Raji (cell line): Measurements from ENCODE around the gene ELOVL4.

Experiments
- POLR2A ChIP-seq: IDR thresholded peaks from 2 replicates; pipeline ENCODE4 v1.6.1; 2011; ENCODE audit warnings: low read depth, low read length, control low read depth; ENCODE audit not compliant: insufficient read depth

The ELOVL4 gene

GRCh38 chr6:79947191-79948186 lies at the start of gene ELOVL4:
ELOVL4 (minus strand) TSS chr6:79947553; CDS start chr6:79947279, 274 bp downstream.
- no peak for TF ChIP-seq POLR2A

- no peak for TF ChIP-seq POLR2A
Observed at GRCh38 chr6:79993911-79994309, 46.6 kb upstream of the ELOVL4 start.

GRCh38 chr6:79993012-79993910 lies 45.9 kb upstream of the ELOVL4 start:
- TF ChIP-seq POLR2A, result no peak

GRCh38 chr6:79989641-79990040 lies 42.3 kb upstream of the ELOVL4 start:
- no peak for TF ChIP-seq POLR2A

- no peak for TF ChIP-seq POLR2A
Observed at GRCh38 chr6:79985128-79985527, 37.8 kb upstream of the ELOVL4 start.

GRCh38 chr6:79984261-79984660 lies 36.9 kb upstream of the ELOVL4 start:
- TF ChIP-seq POLR2A, result no peak

GRCh38 chr6:79981652-79982051 lies 34.3 kb upstream of the ELOVL4 start:
- TF ChIP-seq POLR2A, result no peak

GRCh38 chr6:79971193-79971592 lies 23.8 kb upstream of the ELOVL4 start:
- no peak for TF ChIP-seq POLR2A

GRCh38 chr6:79969784-79970183 lies 22.4 kb upstream of the ELOVL4 start:
- no peak for TF ChIP-seq POLR2A

- TF ChIP-seq POLR2A, result no peak
Observed at GRCh38 chr6:79967178-79967577, 19.8 kb upstream of the ELOVL4 start.

- no peak for TF ChIP-seq POLR2A
Observed at GRCh38 chr6:79964607-79965081, 17.3 kb upstream of the ELOVL4 start.

- no peak for TF ChIP-seq POLR2A
Observed at GRCh38 chr6:79954849-79955248, 7.5 kb upstream of the ELOVL4 start.

GRCh38 chr6:79949233-79949632 lies 1.9 kb upstream of the ELOVL4 start:
- no peak for TF ChIP-seq POLR2A

GRCh38 chr6:79946272-79947190 lies 822 bp downstream of the ELOVL4 start:
- TF ChIP-seq POLR2A, result no peak
